Endometrial microvascular endothelial cells (primary cell): Measurements from ENCODE around the gene INSM2. TPM values are rescaled to one million over a fixed set of nuclear protein-coding genes. Genes with fewer than 3 reads are reported as not detected.

Experiments used
- in situ Hi-C: cut with HindIII; loops from 2 replicates; pipeline ENCODE4 v1.10.0; 2017; ENCODE audit warnings: low sequenced_read_pairs, low pct_unique_long_range_greater_than_20kb; ENCODE audit errors: inconsistent ontology term
- total RNA-seq: library from RNA; depleted of rRNA; stranded (reverse); fragments of >200 nt; gene quantifications from one replicate; pipeline ENCODE4 v1.2.3, GENCODE V29; 2015; ENCODE audit errors: inconsistent ontology term

The INSM2 gene
- total RNA-seq, 1 donor from 2014 or later = not detected

DNA sequence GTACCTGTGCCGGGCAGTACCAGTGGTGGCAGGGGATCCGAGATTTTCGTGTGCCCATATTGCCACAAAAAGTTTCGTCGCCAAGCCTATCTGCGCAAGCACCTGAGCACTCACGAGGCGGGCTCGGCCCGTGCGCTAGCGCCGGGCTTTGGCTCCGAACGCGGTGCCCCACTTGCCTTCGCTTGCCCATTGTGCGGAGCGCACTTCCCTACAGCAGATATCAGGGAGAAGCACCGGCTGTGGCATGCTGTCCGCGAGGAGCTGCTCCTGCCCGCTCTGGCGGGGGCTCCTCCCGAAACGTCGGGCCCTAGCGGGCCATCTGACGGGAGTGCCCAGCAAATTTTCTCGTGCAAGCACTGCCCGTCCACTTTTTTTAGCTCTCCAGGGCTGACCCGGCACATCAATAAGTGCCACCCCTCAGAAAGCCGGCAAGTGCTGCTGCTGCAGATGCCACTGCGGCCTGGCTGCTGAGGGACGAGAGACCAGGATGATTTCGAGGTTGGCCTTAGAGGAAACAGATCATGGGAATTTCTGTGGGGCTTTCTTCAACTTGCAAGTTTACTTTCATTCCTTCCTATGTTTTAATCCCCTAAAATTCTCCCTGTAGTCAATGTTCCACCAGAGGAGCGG lies 1.6 kb downstream of the INSM2 start:
- in situ Hi-C loops = no loop called here

GRCh38 chr14:35539969-35540368 lies 6.0 kb downstream of the INSM2 start:
- in situ Hi-C loops = no loop called here

GRCh38 chr14:35543006-35543405 lies 9.0 kb downstream of the INSM2 start:
- in situ Hi-C loops = no loop called here

DNA sequence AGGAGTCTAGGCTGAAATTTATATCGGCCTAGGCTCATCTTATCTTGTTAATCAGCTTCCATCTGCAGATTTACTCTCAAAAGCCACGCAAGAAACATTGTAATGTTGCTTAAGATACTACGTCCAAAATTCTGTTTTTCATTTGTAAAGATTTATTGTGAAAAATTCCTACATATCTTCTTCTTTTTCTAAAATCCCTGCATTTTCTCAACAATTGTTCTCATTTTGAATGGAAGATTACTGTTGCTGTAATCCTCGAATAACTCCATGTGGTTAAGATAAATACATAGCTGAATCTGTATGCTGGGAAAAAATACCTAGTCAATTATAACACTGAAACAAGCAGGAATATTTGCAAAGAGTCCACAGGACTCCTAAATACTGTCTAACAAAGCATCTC lies 15.6 kb downstream of the INSM2 start:
- in situ Hi-C loops = no loop called here

DNA sequence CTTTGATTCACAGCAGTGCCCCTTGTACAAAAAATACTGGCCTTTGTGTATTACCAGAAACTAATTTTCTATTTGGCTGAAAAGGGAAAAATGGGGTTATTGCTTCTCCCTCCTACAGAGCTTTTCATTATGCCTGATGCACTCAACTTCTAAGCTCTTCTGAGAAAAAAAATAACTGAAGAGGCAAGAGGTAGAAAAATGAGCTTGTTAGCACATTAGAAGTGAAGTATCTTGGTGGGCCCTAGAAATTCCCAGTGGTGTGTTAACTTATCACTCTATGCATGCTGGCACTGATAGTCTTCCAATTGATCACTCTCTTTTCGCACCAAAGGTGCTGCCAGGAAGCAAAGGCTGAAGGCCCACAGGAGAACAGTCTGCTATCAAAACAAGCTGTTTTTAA lies 17.1 kb downstream of the INSM2 start:
- in situ Hi-C loops = no loop called here

DNA sequence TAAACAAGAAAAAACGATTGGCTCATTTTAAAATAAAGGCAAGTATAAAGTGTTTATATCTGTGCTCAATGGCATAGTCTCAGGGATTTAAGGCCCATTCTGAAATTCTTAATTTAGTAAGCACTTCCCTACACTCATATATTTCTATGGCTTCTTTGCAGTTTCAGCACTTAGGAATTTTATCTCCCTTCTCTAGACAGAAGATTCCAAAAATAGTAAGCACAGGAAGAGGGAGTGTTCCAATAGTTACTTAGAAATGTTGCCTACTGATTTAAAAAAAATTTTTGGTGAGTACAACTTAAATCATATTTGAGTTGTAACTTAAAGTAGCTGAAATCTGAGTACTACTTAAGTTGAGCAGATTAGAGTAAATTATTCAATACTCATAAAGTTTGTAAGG lies 19.8 kb downstream of the INSM2 start:
- in situ Hi-C loops = no loop called here

DNA sequence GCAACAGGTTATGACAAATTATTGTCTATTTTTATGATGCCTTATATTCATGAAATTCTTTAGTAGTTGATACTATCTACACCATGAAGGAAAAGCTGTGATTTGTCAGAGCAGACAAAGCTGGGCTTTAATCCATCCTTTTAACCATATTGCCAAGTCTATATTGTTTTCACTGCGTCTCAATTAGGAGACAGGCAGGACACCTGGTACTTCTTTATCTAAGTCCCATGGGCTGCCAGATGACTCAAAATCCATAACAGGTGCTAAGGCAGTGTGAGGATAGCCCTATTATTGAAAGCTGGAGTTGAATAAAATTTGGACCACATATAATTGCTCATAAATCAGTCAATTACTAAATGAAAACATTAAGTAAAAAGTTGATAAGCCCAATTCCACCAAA lies 22.6 kb downstream of the INSM2 start:
- in situ Hi-C loops = no loop called here

DNA sequence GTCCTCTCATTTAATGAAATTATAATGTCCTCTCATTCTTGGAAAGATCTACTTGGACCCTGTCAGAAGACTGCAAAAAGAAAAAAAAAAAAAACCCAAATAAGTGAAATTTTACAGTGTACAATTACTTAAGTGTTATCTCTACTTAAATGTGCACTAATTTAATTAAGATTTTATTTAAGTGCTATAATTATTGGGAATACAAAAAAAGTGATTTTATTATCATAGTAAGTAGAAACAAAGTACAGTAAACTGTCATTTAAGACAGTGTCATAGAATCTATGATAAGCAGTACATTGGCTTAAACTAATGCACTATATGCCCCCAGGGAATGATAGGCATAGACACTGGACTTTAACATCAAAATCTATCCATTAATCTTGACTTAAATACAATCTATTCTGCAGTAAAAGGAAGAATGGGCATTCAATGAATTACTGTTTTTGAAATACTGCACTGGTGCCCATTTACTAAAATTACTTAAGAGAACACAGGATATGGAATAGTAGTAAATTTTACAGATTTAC lies 23.3 kb downstream of the INSM2 start:
- in situ Hi-C loops = no loop called here

DNA sequence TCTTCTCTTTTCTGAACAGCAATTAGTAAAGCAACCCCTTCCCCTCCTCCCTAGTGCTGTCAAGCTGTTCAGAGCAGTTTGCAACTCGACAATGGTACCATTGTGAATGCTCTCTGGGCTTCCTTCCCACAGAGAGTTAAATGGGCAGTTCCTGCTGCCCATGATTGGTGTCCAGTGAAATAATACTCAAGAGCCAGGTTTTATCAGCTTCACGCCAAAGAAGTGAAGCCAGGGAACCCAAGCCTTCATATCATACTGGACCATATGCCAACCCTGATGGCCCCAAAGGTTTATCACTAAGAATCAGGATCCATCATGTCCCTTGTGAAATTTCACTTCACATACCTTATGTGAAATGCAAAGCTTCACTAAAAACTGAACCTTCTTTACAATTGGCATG lies 24.7 kb downstream of the INSM2 start:
- in situ Hi-C loops = no loop called here

DNA sequence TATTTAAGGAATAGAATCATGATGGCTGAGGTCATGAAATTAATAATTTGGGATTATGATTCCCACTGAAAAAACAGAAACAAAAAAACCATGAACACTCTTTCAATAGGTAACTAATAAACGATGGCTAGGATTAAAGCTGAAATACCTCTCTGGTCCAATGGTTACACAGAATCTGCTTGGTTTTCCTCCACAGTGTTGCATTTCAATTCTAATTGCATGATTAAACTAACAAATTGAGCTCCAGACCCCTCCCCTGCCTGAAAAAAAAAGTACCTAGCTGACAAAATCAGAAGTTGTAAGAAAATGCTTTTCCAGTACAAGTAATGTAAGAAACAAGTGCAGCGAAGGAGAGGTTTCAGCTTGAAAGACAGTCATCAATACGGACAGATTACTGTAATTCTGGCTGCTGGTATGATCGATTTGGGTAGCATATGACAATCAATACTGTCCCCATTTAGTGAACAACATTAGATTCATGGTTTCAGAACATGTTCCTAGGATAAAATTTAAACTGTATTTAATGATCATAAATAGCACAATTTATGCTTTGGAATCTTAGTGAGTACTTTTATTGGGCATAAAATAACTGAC lies 32.0 kb downstream of the INSM2 start:
- in situ Hi-C loops = no loop called here

DNA sequence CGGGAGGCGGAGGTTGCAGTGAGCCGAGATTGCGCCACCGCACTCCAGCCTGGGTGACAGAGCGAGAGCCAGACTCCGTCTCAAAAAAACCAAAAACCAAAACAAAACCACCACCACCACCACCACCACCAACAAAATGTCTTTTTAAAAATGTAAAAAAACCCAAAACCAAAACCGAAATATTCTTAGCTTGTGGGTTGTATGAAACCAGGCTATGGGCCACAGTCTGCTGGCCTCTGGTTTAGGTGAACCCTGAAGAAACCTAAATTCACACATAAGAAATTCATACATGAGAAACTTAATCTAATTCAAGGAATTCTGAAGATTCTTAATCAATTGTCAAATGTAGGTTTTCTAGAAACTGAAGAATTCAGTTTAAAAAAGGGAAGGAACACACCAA lies 37.6 kb downstream of the INSM2 start:
- in situ Hi-C loops = no loop called here

- in situ Hi-C loops = no loop called here
Observed at GRCh38 chr14:35573911-35574310, 39.9 kb downstream of the INSM2 start.

DNA sequence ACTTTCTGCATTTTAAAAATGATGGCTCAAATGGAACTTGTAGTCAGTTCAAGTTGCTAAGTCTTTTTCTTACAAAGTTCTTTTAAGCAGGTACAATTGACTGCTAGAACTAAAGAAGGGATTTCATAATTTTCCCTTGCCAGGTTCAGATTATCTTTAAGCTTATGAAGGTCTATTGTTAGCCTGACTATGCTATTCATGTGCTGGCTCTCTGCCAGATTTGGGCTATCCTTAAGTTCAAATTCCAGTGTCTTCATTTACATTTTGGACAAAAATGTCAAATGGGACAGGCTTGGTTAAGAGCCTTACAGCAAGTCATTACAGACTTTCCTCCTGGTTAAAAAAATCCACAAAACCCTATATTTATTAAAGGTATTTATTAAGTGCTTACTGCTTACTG lies 42.3 kb downstream of the INSM2 start:
- in situ Hi-C loops = no loop called here

GRCh38 chr14:35576856-35577255 lies 42.9 kb downstream of the INSM2 start:
- in situ Hi-C loops = no loop called here

DNA sequence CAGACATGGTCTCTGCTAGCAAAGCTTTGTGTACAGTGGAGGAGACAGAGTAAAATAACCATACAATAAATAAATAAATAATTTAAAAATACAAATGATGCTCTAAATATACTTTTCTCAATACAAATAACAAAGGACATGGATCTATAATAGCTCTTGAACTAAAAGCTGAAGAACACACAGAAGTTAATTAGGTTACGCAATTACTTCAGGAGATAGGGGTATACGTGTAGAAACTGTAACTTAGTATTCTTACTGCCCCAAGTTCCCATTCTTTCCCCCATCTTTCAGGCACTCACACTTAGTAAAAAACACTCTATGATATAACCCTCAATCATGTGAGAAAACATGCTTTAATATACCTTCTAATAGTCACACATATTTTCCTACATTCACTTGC lies 44.2 kb downstream of the INSM2 start:
- in situ Hi-C loops = no loop called here

DNA sequence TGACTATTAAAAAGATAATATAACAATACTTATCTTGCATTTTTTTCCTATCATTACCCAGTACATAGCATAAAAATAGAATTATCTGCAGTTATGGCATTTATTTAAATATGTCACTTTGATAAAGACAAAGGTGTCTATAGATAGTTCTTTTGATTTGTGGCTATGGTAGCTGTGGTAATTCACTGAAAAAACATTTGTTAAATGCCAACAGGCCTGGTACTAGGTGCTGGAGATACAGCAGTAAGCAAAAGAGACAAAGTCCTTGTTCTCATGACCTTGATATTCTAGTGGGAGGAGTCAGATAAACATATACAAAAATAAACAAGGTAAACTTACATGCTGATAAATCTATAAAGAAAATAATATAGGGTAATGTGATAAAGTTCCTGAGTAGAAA lies 44.7 kb downstream of the INSM2 start:
- in situ Hi-C loops = no loop called here

Other genes starting within 250 kb of the INSM2 start
- gene PSMA6, start 241.8 kb upstream of the INSM2 start, total RNA-seq = 361 TPM
- gene NFKBIA, start 129.4 kb upstream of the INSM2 start, total RNA-seq = 103 TPM